ENCODE results near the gene C9orf152.

DNA sequence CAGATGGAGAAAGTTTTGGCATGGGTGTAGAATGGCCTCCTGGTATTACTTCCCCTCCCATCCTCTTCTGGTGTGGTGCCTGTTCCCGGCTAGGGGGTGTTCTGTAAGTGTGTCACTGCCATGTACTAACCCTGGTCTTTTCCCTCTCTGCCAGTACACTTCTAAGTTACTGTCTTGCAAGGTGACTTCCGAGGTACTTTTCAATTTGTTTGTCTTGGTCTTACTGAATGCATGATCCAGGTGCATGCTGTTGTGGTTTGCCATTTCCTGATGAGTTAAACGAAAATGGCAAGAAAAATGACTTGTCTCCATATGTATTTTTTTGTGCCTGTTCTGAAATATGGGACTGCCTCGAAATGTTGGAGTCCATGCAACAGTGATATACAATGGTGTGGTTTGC is 46.0 kb downstream of the C9orf152 start:
- TF ChIP-seq RAD21 (IDR thresholded peaks at IDR 0.05; ENCODE audit: insufficient read depth, low read depth, low read length) (no peak), TARDBP (IDR thresholded peaks at IDR 0.05; ENCODE audit: borderline replicate concordance) (no peak)

Measured in GM12878 (cell line).